NCI-H2081 treated with DMSO at 0.1 percent for 48 hours (cell line): ENCODE measurements around the gene SFRP5.

Experiments used
- DNase-seq: peaks from one replicate; lab custom pipeline; 2025; lab: John Stamatoyannopoulos, UW

SFRP5 gene, protein sequence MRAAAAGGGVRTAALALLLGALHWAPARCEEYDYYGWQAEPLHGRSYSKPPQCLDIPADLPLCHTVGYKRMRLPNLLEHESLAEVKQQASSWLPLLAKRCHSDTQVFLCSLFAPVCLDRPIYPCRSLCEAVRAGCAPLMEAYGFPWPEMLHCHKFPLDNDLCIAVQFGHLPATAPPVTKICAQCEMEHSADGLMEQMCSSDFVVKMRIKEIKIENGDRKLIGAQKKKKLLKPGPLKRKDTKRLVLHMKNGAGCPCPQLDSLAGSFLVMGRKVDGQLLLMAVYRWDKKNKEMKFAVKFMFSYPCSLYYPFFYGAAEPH

DNA sequence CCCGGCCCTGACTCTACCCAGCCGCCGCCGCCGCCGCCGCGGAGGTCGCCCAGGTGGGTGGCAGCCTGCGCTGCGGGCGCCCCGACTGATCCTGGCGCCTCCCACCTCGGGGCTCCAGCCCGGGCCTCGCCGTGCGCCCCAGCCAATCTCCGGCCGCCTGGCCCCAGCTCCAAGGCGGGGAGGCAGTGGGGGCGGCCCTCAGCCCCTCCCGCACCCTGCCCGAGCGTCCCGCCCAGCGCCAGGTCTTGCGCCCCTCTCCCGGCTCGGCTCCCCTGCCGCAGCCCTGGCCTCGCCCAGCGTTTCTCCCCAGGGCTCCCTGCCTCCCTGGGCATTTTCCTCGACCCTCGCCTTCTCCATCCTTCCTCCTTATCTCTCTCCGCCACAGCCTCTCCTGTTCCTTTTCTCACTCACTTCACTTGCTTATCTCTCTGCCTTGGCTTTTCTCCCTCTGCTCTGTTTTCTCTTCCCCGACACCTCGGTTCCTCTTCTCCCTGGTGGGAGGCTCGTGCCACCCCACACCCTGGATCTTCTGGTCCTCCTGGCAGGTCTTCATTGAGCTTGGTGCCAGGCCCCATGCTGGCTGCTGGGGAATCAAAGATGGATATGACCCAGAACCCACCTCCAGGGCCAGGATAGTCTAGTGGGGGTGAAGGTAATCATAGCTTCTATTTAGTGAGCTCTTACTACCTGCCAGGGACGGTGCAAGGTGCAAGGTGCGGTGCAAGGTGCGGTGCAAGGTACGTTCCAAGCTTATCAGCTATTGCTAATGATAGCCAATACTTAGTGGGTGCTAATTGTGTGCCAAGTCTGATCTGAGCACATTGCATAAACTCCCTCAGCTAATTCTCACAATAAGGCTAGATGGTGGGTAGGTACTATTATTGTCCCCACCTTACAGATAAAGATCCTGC, at the start of gene SFRP5:
SFRP5 (minus strand) TSS at position 87 of the 911 bp plus-strand sequence. CDS start 166 bp downstream, outside the sequence.
- DNase-seq = no peak

DNA sequence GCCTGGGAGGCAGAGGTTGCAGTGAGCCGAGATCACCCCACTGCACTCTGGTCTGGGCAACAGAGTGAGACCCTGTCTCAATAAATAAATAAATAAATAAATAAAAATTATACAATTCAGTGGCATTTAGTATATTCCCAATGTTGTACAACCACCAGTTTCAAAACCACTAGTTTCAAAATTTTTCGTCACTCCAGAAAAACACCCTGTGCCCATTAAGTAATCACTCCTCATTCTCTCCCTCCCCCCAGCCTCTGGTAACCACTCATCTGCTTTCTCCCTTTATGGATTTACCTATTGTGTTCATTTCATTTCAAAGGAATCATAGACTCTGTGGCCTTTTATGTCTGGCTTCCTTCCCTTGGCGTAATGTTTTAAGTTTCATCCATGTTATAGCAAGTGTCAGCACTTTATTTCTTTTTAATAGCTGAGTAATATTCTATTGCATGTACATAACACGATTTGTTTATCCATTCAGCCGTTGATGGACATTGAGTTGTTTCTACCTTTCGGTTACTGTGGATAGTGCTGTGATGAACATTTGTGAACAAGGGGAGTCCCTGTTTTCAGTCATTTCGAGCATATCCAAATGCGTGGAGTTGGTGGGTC, 48.4 kb upstream of the SFRP5 start:
- DNase-seq = no peak

DNA sequence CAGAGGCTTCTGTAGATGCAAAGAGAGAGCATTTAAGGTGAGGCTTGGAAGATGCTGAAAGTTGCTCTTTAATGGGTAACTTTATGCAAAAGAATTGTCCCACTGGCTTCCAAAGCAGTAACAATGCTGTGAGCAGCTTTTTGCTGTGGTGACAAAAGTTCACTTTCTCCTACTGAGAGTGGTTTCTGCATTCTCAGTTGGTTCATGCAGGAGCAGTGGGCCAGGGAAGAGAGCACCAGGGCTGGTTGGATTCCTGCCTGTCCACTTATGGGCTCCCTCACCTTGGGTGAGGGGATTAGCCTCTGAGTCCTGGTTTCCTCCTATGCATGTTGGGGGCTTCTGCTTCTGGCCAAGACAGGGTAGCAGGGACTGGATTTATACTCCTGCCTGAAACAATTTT, 46.8 kb upstream of the SFRP5 start:
- no peak for DNase-seq

DNA sequence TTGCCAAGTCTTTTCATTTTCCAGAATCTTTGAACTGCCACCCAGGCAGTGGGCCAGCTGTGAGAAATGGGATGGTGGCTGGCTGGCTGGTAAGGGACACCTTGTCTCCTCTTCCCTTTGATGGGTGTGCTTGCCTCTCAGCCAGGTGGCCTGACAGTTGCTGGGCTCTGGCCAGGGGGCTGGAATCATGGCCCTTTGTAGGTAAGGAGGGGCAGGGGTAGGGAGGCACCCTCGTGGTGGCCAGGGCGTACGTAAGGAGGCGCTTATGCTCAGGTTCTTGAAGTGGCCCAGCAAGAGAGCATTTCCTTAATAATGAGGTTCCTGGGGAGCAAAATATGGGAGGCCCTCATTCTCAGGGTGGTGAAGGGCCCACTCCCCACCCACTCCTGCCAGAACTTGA, 44.8 kb upstream of the SFRP5 start:
- DNase-seq = no peak

DNA sequence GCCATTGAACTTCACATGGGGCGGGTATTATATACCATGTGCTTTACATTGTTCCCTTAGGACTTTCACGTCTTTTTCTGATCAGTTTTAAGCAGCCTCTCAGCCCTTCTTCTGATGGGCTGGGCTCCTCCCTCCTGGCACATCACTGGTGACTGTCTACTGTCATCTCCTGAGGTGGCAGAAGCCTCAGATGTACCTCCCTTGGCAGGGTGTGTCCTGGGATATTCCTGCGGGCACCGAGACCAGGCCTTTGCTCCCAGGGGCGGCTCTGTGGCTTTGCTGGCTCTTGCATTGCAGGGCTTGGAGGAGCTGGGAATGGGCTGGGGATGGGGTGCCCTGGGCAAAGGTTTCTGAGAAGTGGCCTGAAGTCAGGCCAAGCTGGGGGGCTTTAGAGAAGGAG, 43.2 kb upstream of the SFRP5 start:
- no peak for DNase-seq

DNA sequence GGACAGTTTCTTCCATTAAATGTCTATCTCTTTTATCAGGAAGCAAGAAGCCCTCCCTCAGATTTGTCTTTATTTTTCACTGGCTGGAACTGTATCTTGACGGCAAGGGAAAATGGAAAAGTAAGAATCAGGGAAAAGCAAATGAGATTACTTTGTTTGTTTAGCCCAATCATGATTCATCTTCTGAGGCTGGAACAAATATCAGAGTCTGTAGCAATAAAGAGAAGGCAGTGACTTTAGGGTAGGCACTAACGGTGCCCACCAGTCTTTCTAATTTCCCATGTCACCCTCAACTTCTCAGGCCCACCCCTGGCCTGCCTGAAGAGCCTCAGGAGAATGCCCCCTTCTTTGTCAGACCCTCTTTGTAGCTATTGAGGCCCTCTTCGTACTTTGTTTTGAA, 41.5 kb upstream of the SFRP5 start:
- DNase-seq = no peak

DNA sequence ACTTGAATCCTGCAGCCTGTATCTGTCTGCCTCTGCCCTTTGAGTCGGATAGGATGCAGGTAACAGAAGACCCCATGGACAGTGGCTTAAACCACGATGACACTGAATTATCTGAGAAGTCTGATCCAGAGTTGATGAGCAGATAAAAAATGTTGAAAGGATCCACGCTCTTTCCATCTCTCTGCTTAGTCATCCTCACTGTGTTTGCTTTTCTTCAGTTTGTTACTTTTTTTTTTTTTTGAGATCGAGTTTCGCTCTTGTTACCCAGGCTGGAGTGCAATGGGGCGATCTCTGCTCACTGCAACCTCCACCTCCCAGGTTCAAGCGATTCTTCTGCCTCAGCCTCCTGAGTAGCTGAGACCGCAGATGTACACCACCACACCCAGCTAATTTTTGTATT, 40.9 kb upstream of the SFRP5 start:
- DNase-seq = no peak

DNA sequence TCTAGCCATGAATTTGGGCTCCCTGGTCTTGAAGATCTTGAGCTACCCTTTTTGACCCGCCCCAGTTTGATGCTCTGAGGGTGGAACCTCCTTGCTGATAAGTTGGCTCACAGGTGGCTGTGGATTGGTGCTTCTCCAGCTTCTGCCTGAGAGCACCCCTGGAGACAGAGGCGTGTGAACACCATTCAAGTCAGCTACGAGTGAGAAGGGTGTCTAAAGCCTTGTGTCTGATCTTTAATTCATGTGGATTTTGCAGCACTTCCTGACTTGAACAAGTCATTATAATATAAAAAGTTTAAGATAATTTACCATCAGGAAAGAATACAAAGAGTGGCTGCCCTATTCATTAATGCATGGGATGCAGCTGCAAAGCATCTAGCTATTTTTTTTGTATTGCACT, 40.2 kb upstream of the SFRP5 start:
- no peak for DNase-seq

DNA sequence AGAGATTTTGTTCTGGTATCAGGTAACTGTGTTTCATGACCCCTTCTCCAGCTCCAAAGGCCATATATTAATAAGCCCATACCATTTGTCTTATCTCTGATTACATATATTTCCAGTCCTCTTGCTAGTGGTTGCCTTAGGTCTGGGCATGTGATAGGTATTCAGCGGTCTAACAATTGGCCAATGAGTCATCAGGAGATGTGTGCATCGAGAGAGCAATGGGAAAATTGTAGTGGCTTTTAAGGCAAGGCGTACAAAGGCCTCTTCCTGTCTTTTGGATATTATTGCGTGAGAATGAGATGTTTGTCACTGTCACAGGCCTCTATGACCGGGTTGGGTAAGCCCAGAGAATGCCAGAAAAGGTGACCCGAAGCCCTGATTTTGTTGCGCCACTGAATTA, 38.6 kb upstream of the SFRP5 start:
- DNase-seq = no peak

DNA sequence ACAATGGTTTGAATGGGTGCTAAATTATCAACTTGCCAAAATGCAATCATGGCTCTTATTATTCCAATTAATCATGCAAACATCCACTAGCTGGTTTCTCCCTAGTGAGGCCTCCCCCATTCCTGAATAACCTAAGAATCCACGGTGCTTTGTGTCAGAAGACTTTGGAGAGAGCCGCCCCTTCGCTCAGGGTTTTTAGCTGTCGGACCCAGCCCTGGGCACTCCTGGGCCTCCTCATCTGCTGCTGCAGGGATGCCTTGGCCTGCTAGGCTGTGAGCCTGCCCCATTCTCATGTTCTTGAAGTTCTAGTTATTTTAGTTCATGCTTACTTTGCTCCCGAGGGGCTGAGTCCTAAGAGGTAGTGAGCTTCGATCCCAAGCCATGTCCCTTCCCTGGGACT, 34.1 kb upstream of the SFRP5 start:
- DNase-seq = no peak

DNA sequence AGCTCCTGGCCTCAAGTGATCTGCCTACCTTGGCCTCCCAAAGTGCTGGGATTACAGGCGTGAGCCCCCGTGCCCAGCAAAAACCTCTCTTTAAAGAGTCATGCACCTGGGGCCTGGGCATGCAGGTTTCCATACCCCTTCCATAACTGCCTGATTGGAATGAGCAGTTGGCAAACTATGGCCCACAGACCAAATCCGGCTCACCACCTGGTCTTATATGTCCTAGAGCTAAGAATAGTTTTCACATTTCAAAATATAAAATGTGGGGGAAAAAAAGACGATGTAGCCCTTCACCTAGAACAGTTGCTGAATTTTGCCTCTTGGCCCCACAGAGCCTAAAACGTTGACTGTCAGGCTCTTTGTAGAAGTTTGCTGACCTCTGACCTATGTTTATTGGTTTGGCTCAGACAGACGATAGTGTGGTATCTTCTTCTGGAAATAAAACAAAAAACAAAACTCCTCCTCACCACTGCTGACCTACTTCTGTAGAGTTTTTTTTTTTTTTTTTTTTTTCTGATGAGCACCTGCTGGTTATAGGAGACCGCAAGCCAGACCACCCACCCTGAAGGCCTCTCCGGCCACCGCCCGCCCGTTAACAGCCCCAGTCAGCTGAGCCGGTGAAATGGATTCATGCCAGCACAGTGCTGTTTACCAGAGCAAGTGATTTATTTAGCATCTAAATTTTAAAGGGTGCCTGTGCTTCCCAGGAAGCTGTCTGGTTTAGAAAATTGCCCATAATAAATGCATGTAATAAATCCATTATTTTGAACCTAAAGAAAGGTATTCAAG, 33.5 kb upstream of the SFRP5 start:
- no peak for DNase-seq

DNA sequence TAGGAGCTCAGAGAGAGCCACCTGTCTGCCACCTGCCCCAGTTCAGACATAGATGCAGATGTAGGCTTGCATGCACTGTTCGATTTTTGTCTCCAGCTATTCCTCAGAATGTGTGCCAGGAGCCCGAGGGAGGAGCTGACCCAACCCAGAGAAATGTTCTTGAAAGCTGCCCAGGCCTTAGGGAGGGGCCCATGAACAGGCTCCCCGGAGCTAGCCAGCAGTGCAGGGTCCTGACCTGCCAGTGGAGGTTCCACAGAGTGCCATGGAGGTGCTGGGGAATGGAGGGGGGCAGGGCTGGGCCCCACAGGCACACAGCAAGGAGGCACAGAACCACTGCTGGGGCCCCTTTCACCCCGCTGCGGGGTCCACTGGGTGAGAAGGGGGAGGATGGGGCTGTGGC, 29.6 kb upstream of the SFRP5 start:
- DNase-seq = no peak

DNA sequence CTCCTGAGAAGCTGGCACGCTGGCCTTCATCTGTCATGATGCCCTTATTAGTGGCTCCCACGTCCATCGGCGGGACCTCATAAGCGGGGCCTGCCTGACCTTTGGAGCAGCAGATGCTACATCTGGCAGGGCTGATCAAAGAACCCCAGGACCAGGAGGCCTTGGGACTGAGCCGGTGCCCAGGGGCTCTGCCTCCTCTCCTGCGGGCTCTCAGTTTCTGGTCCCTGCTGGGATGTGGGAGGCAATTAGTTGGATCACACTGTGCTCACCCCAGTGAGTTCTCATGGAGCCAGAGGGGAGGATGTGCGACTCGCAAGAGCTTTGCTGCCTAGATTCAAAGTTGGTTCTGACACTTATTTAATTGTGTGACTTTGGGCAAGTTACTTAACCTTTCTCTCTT, 28.7 kb upstream of the SFRP5 start:
- DNase-seq = no peak

DNA sequence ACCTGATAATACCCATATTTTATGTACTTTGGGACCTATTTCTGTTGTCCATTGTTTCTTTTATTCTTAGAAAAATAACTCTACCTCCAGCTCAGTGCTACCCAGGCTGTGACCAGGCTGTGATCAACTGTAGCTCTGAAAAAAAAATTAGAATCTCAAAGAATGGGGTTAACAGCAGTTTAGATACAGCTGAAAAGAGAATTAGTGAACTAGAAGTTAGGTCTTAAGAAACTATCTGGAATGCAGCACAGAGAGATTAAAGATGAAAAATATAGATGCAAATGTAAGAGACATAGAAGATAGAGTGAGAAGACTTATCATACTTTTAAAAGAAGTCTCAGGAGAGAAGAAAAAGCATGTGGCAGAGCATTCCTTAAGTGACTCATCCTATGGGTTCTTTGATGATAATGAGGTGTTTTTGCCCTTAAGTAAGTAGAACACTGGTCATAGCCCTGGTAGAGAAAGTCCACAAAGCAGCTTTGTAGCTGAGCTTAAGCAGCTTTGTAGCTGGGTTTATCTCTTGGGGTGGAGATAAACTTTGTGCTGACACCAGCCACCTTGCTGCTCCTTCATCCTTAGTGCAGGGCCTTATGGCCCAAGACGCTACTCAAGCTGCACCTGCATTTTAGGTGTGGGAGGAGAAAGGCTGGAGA, 27.3 kb upstream of the SFRP5 start:
- no peak for DNase-seq

DNA sequence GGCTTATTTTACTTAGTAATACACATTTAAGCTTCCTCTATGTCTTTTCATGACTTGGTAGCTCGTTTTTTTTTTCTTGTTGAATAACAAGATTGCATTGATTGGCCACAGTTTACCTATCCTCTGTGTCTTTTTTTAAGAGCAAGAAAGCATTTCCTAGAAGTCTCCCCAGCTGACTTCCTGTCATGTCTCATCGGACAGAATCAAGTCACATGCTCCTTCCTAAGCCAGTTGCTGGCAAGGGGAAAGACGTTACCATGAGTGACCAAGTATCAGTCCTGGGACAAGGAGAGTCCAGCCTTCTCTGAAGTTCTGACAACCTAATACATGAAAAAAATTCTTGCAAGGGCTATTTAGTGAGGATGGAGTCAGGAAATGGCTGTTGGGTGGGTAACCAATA, 24.9 kb upstream of the SFRP5 start:
- no peak for DNase-seq

DNA sequence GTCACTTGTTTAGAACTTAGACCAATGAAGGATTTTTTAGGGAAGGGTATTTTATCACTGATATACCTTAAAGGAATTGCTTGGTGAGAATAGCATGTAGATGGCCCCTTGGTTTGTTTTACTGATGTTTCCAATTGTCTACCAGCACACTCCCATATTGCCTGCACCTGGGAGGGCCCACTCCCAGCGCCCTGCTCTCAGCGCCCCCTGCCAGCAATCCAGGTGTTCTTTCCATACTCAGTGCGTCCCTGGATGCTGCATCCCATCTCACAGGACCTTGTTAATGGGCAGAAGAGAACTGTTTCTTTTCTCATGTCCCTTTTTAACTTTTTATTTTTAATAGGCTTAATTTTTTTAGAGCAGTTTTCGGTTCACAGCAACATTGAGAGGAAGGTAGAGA, 24.1 kb upstream of the SFRP5 start:
- DNase-seq = no peak

DNA sequence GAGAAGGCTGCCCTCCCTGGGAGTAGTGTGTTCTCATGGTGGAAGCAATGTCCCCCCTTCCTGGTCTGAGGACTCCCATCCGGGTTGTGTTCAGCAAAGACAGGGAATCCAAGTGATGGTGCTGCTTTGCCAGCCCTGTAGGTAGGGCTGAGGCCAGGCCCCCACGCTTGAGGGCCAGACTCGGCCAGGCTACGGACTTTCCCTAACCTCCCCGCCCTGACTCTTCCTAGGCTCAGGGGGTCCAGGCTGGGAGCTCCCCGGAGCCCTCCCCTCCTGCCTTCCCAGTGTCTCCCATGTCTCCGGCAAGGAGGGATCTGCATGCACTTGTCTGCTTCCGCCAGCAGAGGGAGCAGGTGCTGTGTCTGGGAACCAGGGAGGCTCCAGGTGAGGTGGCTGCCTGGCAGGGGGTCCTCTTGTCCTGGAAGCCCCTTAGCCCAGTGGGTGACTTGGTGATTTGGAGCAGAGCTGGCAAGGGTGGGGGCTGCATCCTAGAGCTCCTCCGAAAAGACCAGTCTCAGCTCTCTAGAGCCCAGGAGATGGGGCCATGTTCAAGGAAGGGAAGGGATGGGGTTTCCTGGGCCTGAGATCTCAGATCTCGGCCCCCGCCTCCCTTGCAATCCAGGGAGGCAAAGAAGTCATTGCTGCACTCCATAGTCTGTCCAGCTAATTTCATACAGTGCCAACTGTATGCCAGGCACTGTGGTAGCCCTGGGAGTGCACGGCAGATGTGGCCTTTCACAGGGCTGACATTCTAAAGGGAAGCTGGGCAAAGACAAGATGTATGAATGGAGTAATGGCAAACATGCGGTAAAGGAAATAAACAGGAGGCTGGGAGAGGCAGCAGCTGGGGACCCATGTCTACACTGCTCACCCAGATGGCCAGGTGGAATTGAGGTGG, 20.3 kb upstream of the SFRP5 start:
- no peak for DNase-seq

DNA sequence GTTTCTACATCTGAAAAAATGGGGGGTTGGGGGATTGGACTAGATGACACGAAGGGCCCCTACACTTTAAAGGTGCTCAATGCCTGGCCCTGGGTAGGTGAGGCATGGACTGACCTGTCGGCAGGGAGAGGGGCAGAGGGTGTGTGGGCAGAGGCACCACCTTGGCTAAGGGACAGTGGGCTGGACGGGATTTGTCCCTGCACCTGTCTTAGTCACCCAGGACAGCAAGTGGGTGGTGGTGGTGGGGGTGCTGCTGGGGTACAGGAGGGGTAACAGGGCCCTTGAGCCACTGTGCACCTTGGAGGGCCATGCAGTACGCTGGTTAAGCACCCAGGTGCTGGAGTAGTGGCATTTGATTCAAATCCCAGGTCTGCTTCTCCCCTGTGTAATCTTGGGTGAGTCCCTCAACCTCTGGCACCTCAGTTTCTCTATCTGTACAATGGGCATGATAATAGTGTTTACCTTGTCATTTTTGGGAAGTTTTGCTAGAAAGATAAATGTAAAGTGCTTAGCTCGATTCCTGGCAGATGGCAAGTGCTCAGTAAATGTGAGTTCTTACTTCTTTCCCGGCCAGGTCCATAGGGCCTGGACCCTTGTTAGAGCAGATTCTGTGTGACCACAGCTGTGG, 18.1 kb upstream of the SFRP5 start:
- DNase-seq = no peak

DNA sequence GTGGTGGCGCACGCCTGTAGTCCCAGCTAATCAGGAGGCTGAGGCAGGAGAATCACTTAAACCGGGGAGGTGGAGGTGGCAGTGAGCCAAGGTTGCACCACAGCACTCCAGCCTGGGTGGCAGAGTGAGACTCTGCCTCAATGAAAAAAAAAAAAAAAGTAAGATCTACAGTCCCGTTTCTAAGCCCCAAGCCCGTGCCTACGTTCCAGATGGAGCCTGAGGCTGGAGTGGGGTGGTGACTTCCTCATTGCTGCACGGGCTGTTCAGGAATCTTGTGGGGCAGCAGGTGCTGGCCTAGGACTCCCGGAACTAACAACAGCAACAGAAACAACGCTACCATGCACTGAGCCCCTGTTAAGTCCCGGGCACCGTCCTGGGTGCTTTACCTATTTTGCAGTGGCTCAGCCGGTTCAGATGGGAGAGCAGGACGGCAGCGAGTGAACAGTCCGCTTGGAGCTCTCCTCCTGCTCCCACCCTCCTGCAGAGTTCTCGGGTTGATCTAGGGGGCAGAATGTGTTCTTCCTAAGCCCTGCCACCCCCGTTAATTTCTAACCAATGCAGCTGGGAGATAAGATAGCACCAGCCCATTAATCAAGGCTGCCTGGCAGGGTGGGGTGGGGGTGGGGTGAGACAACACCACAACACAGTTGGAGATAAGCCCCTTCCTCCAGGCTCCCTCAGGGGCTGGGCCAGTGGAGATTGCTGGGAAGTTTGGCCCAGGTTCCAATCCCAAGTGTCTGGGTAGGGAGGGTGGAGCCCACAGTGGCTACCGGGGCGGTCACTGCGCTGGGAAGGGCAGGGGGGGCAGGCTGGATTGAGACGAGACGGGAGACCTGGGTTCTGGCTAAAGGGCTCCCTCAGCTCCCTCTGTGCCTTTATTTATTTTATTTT, 17.0 kb upstream of the SFRP5 start:
- DNase-seq = no peak
